Endothelial cell of umbilical vein (primary cell): ENCODE data around the gene TMEM114. TPM values are rescaled to one million over a fixed set of nuclear protein-coding genes. Genes with fewer than 3 reads are reported as not detected.

Source experiments
- BruUV-seq: library from RNA; stranded (reverse); fragments of 400-500 nt; replicated peaks from 2 replicates; lab custom pipeline; 2021; lab: Mats Ljungman, UMichigan
- CTCF ChIA-PET: fragments of 300-600, 350-600 bp; sonication (Branson Sonifier 250); formaldehyde crosslinking; loops from one replicate; lab custom pipeline; 2021; ENCODE audit warnings: antibody characterized with exemption, inconsistent platforms; lab: Charles Lee
- POLR2A ChIA-PET: fragments of 300-600, 350-600 bp; sonication (Branson Sonifier 250); formaldehyde crosslinking; loops from one replicate; lab custom pipeline; 2021; ENCODE audit warnings: antibody characterized with exemption, inconsistent platforms; lab: Charles Lee
- DNase-seq: peaks from one replicate; pipeline ENCODE4 v3.0.0-alpha.2; 2011; ENCODE audit warnings: low read depth, low spot score
- FAIRE-seq: peaks from 2 replicates; lab custom pipeline; 2011; peaks lifted over from hg19 to GRCh38; lab: Jason Lieb, UNC
- H2AFZ ChIP-seq: 2 replicates; pipeline ENCODE4 v1.6.0; 2012; ENCODE audit warnings: low read depth, low read length, control low read depth, inconsistent platforms
- H3K27ac ChIP-seq: 2 replicates; pipeline ENCODE4 v1.5.1; 2011; ENCODE audit warnings: low read depth, mild to moderate bottlenecking, control low read depth, low read length, moderate library complexity; ENCODE audit not compliant: insufficient read depth
- H3K27me3 ChIP-seq, 2 experiments: 2 replicates each; pipeline versions ENCODE4 v1.6.0 to v1.6.1; 2011; ENCODE audit warnings: low read length in 2 of 2, mixed read lengths in 1 of 2; ENCODE audit not compliant: control insufficient read depth in 2 of 2, insufficient read depth in 2 of 2
- H3K36me3 ChIP-seq, 2 experiments: 2 replicates in 1 of 2; 3 replicates in 1 of 2; pipeline ENCODE4 v1.5.1; 2011; ENCODE audit warnings: low read length in 2 of 2, mild to moderate bottlenecking in 1 of 2, moderate library complexity in 1 of 2; ENCODE audit not compliant: control insufficient read depth in 2 of 2, insufficient read depth in 2 of 2; ENCODE audit errors: extremely low read depth in 1 of 2
- H3K4me1 ChIP-seq: 3 replicates; pipeline ENCODE4 v1.5.1; 2011; ENCODE audit warnings: mild to moderate bottlenecking, low read length; ENCODE audit not compliant: control insufficient read depth, insufficient read depth; ENCODE audit errors: extremely low read depth
- H3K4me2 ChIP-seq: 2 replicates; pipeline ENCODE4 v1.6.1; 2011; ENCODE audit warnings: low read length, control low read depth, mixed read lengths; ENCODE audit not compliant: insufficient read depth
- H3K4me3 ChIP-seq, 3 experiments: fragments of 200-600 bp in 1 of 3; sonication (generic), shearing (Covaris generic) in 1 of 3; replicated peaks in 1 of 3; 2 replicates each; pipeline ENCODE4 v1.5.1; 2011 to 2016; ENCODE audit warnings: control low read depth in 3 of 3, low read length in 3 of 3, mild to moderate bottlenecking in 2 of 3, inconsistent platforms in 1 of 3, low read depth in 1 of 3, moderate library complexity in 1 of 3; ENCODE audit not compliant: insufficient read depth in 1 of 3
- H3K79me2 ChIP-seq: 2 replicates; pipeline ENCODE4 v1.6.0; 2012; ENCODE audit warnings: low read length, inconsistent platforms; ENCODE audit not compliant: control insufficient read depth, insufficient read depth
- H3K9ac ChIP-seq: replicated peaks from 2 replicates; pipeline ENCODE3; 2011; ENCODE audit warnings: low read length, control low read depth; ENCODE audit not compliant: insufficient read depth; ENCODE audit errors: extremely low read depth
- H3K9me1 ChIP-seq: replicated peaks from 3 replicates; pipeline ENCODE4 v1.6.0; 2011; ENCODE audit warnings: mild to moderate bottlenecking, low read length; ENCODE audit not compliant: control insufficient read depth, insufficient read depth; ENCODE audit errors: extremely low read depth
- H3K9me3 ChIP-seq: replicated peaks from 2 replicates; pipeline ENCODE4 v1.5.1; 2012; ENCODE audit warnings: low read length, inconsistent platforms; ENCODE audit not compliant: control insufficient read depth, insufficient read depth
- H4K20me1 ChIP-seq: replicated peaks from 2 replicates; pipeline ENCODE3; 2011; ENCODE audit warnings: mild to moderate bottlenecking, low read length; ENCODE audit not compliant: control insufficient read depth, insufficient read depth; ENCODE audit errors: extremely low read depth
- CTCF ChIP-seq, 2 donors: IDR thresholded peaks; 1 replicate in 1 of 2; 2 replicates in 1 of 2; pipeline ENCODE4 v1.5.1; 2011; ENCODE audit warnings: low read length in 2 of 2, mild to moderate bottlenecking in 2 of 2, moderate library complexity in 2 of 2, control low read depth in 1 of 2, inconsistent platforms in 1 of 2, low read depth in 1 of 2; ENCODE audit not compliant: insufficient read depth in 1 of 2; ENCODE audit errors: extremely low read depth in 1 of 2
- EZH2 ChIP-seq: IDR thresholded peaks from 2 replicates; pipeline ENCODE4 v1.6.1; 2012; ENCODE audit warnings: borderline replicate concordance, low read depth, mild to moderate bottlenecking, moderate library complexity, low read length, inconsistent platforms; ENCODE audit not compliant: severe bottlenecking
- FOS ChIP-seq: IDR thresholded peaks from 2 replicates; pipeline ENCODE4 v1.6.1; 2011; ENCODE audit warnings: mild to moderate bottlenecking, low read length, moderate library complexity, borderline replicate concordance; ENCODE audit not compliant: insufficient read depth
- GATA2 ChIP-seq: IDR thresholded peaks from 2 replicates; pipeline ENCODE4 v1.7.0; 2011; ENCODE audit warnings: low read depth, mild to moderate bottlenecking, moderate library complexity, mixed read lengths, low read length; ENCODE audit not compliant: insufficient read length, insufficient read depth
- JUN ChIP-seq: IDR thresholded peaks from 2 replicates; pipeline ENCODE4 v1.6.1; 2011; ENCODE audit warnings: borderline replicate concordance, low read depth; ENCODE audit not compliant: insufficient read length, insufficient read depth
- MAX ChIP-seq: IDR thresholded peaks from 2 replicates; pipeline ENCODE4 v1.6.1; 2011; ENCODE audit not compliant: insufficient read depth, insufficient read length
- MYC ChIP-seq: IDR thresholded peaks from one replicate; pipeline ENCODE4 v1.6.1; 2011; ENCODE audit warnings: mild to moderate bottlenecking, low read depth, low read length
- POLR2A ChIP-seq: IDR thresholded peaks from 2 replicates; pipeline ENCODE4 v1.6.1; 2012; ENCODE audit warnings: low read depth, mild to moderate bottlenecking, control low read depth, low read length
- POLR2AphosphoS5 ChIP-seq: IDR thresholded peaks from 2 replicates; pipeline ENCODE4 v1.6.1; 2012; ENCODE audit warnings: low read depth, mild to moderate bottlenecking, control low read depth, low read length, moderate library complexity; ENCODE audit not compliant: insufficient read depth
- dilution Hi-C: fragments of 300-500 bp; cut with MboI; formaldehyde crosslinking; loops from one replicate; pipeline ENCODE4 v1.15.0; 2019; ENCODE audit warnings: low sequenced_read_pairs; ENCODE audit not compliant: extremely low pct_ligation_motif_present
- intact Hi-C: fragments of 100-400 bp; cut with micrococcal nuclease; formaldehyde crosslinking; loops from one replicate; pipeline ENCODE4 v1.10.0; 2022
- polyA plus RNA-seq, 4 experiments: library from polyadenylated mRNA; depleted of rRNA in 3 of 4; stranded (reverse) in 3 of 4; unstranded in 1 of 4; fragments of >200 nt; gene quantifications; 2 replicates each; pipeline versions ENCODE4 v1.2.1 to v1.2.3, GENCODE V29; 2011 to 2012; ENCODE audit warnings: missing spikeins in 1 of 4
- total RNA-seq: library from RNA; stranded (reverse); gene quantifications from 2 replicates; pipeline ENCODE4 v1.2.3, GENCODE V29; 2021

TMEM114 gene
- total and polyA plus RNA-seq, 2 donors (not counting 3 experiments of a cell fraction or from before 2014, with no cell fraction given) = not detected

- Histone ChIP-seq H3K9ac (no peak overlapping the region), H3K4me2 (no peak overlapping the region), H2AFZ (no peak overlapping the region), H3K27me3 (no peaks in the 10 kb centered on the region), H3K79me2 (no peaks in the 10 kb centered on the region), H3K9me3 (peaks cover 6% of the 10 kb centered on the region), H3K4me1 (no peaks in the 10 kb centered on the region), H4K20me1 (no peaks in the 10 kb centered on the region), H3K27ac (no peak overlapping the region), H3K4me3 (no peak overlapping the region), H3K9me1 (no peaks in the 10 kb centered on the region), H3K36me3 (no peaks in the 10 kb centered on the region)
- ChIA-PET POLR2A (no interaction called here), CTCF (no interaction called here)
- no peak for TF ChIP-seq EZH2
- no peak for TF ChIP-seq GATA2
- no peak for TF ChIP-seq POLR2AphosphoS5
- no peak for TF ChIP-seq POLR2A
- TF ChIP-seq FOS = no peak
- no peak for TF ChIP-seq CTCF (IDR thresholded peaks at IDR 0.05; ENCODE audit: extremely low read depth in 1 of 2, insufficient read depth in 1 of 2, low read depth in 1 of 2, low read length in 2 of 2)
- TF ChIP-seq MAX = no peak
- TF ChIP-seq JUN = no peak
- no peak for TF ChIP-seq MYC
- dilution Hi-C loops (no loop called here), intact Hi-C loops (no loop called here)
- BruUV-seq = no TSS peak
- DNase-seq = no peak
- FAIRE-seq = no peak
Observed at GRCh38 chr16:8561496-8561895, 28.8 kb downstream of the TMEM114 start.
